Liver (tissue), 9 donors: ENCODE data around the gene PWP1. TPM values are rescaled to one million over a fixed set of nuclear protein-coding genes. Genes with fewer than 3 reads are reported as not detected.

Source experiments
- DNase-seq: peaks from one replicate; pipeline ENCODE4 v3.0.0-alpha.2; 2017; ENCODE audit warnings: low spot score
- H3K27ac ChIP-seq, 2 donors: one replicate each; pipeline ENCODE4 v1.7.0; 2013; ENCODE audit warnings: inconsistent platforms in 2 of 2, low read length in 2 of 2, control low read depth in 1 of 2, low read depth in 1 of 2, mild to moderate bottlenecking in 1 of 2
- H3K27me3 ChIP-seq, 4 donors: one replicate each; pipeline versions ENCODE4 v1.6.1 to v1.7.0; 2013; ENCODE audit warnings: low read length in 3 of 4, inconsistent platforms in 1 of 4, mild to moderate bottlenecking in 1 of 4, moderate library complexity in 1 of 4; ENCODE audit not compliant: control insufficient read depth in 4 of 4, insufficient read depth in 4 of 4
- H3K36me3 ChIP-seq, 4 donors: one replicate each; pipeline versions ENCODE4 v1.6.1 to v1.7.0; 2013; ENCODE audit warnings: low read length in 3 of 4, mild to moderate bottlenecking in 3 of 4, low read depth in 1 of 4, moderate library complexity in 1 of 4; ENCODE audit not compliant: control insufficient read depth in 4 of 4, insufficient read depth in 3 of 4
- H3K4me1 ChIP-seq, 4 donors: one replicate each; pipeline versions ENCODE4 v1.6.1 to v1.7.0; 2013; ENCODE audit warnings: low read length in 3 of 4, mild to moderate bottlenecking in 3 of 4, moderate library complexity in 1 of 4; ENCODE audit not compliant: control insufficient read depth in 4 of 4, insufficient read depth in 4 of 4
- H3K4me3 ChIP-seq, 3 donors: one replicate each; pipeline versions ENCODE4 v1.6.1 to v1.7.0; 2013; ENCODE audit warnings: low read length in 3 of 3, control low read depth in 1 of 3, low read depth in 1 of 3, mild to moderate bottlenecking in 1 of 3
- H3K9ac ChIP-seq, 2 donors: one replicate each; pipeline ENCODE4 v1.7.0; 2013; ENCODE audit warnings: low read length in 2 of 2, mild to moderate bottlenecking in 2 of 2, moderate library complexity in 2 of 2, control low read depth in 1 of 2, low read depth in 1 of 2
- H3K9me3 ChIP-seq, 4 donors: one replicate each; pipeline versions ENCODE4 v1.6.1 to v1.7.0; 2013; ENCODE audit warnings: low read length in 3 of 4; ENCODE audit not compliant: control insufficient read depth in 4 of 4
- CTCF ChIP-seq: fragments of 150-350 bp; IDR thresholded peaks from 2 replicates; pipeline ENCODE4 v1.5.1; 2017; ENCODE audit warnings: improper control_type of control experiment, low read depth, low read length; ENCODE audit not compliant: missing input control
- EGR1 ChIP-seq, 2 donors: IDR thresholded peaks; 2 replicates each; pipeline ENCODE4 v1.6.1; 2016 to 2018; ENCODE audit warnings: antibody characterized with exemption in 2 of 2, low read depth in 2 of 2
- FOXA1 ChIP-seq: IDR thresholded peaks from 2 replicates; pipeline ENCODE4 v1.6.1; 2016; ENCODE audit warnings: antibody characterized with exemption
- GABPA ChIP-seq, 2 donors: IDR thresholded peaks in 1 of 2; conservative IDR thresholded peaks in 1 of 2; 2 replicates each; pipeline ENCODE4 v1.6.1; 2016; ENCODE audit warnings: antibody characterized with exemption in 2 of 2, mild to moderate bottlenecking in 1 of 2, moderate library complexity in 1 of 2
- JUND ChIP-seq, 2 donors: IDR thresholded peaks; 2 replicates each; pipeline ENCODE4 v1.6.1; 2016; ENCODE audit warnings: antibody characterized with exemption in 2 of 2
- SP1 ChIP-seq: IDR thresholded peaks from 2 replicates; pipeline ENCODE4 v1.6.1; 2018; ENCODE audit warnings: antibody characterized with exemption, mild to moderate bottlenecking
- TAF1 ChIP-seq: conservative IDR thresholded peaks from 2 replicates; pipeline ENCODE4 v1.6.1; 2016; ENCODE audit warnings: antibody characterized with exemption, mild to moderate bottlenecking
- YY1 ChIP-seq: IDR thresholded peaks from 2 replicates; pipeline ENCODE4 v1.6.1; 2016; ENCODE audit warnings: antibody characterized with exemption, mild to moderate bottlenecking
- ZBTB33 ChIP-seq: IDR thresholded peaks from 2 replicates; pipeline ENCODE4 v1.6.1; 2016; ENCODE audit warnings: antibody characterized with exemption
- WGBS: extraction: QIAGEN DNeasy Blood & Tissue Kit; methylation state at CpG from one replicate; pipeline ENCODE4 v1.1.7; 2013; 5-methylcytosine and 5-hydroxymethylcytosine counted together
- polyA plus RNA-seq, 2 donors: library from polyadenylated mRNA; stranded (reverse) in 1 of 2; unstranded in 1 of 2; fragments of 200-250 nt in 1 of 2; fragments of >200 nt in 1 of 2; fragmentation: Nextera tagmentation in 1 of 2; extraction: Ambion mirVana in 1 of 2; gene quantifications; one replicate each; pipeline versions ENCODE4 v1.2.1 to v1.2.3, GENCODE V29; 2013 to 2015
- total RNA-seq, 2 donors: library from RNA; depleted of rRNA; stranded (reverse); fragments of >200 nt; gene quantifications; one replicate each; pipeline ENCODE4 v1.2.3, GENCODE V29; 2014
- TF ChIP-seq, protein P1 (sequence below): IDR thresholded peaks from 2 replicates; pipeline ENCODE4 v1.6.1; 2016; ENCODE audit warnings: antibody characterized with exemption, mild to moderate bottlenecking
- TF ChIP-seq, protein P2 (sequence below): IDR thresholded peaks from 2 replicates; pipeline ENCODE4 v1.6.1; 2016; ENCODE audit warnings: antibody characterized with exemption
- donor health status: healthy.
- donor health status: healthy.
- donor health status: healthy.
- donor health status: healthy.
- donor health status: healthy.

Gene PWP1
- total and polyA plus RNA-seq, 4 donors, result 17.5 to 39.0 (median 26.9) TPM

GRCh38 chr12:107668320-107669098 lies 17.1 kb upstream of the PWP1 start:
- H3K27me3 ChIP-seq, result peaks cover 0 to 2% (median 0%) of the 10 kb centered on the region in 4 donors
- WGBS, result 74% methylated on average over 9 of the region's 9 CpGs

GRCh38 chr12:107669946-107670345 lies 15.7 kb upstream of the PWP1 start:
- no peaks in the 10 kb centered on the region for H3K4me1 ChIP-seq
- TF ChIP-seq TAF1, result no peak
- TF ChIP-seq FOXA1, result no peak
- TF ChIP-seq, protein P1, sequence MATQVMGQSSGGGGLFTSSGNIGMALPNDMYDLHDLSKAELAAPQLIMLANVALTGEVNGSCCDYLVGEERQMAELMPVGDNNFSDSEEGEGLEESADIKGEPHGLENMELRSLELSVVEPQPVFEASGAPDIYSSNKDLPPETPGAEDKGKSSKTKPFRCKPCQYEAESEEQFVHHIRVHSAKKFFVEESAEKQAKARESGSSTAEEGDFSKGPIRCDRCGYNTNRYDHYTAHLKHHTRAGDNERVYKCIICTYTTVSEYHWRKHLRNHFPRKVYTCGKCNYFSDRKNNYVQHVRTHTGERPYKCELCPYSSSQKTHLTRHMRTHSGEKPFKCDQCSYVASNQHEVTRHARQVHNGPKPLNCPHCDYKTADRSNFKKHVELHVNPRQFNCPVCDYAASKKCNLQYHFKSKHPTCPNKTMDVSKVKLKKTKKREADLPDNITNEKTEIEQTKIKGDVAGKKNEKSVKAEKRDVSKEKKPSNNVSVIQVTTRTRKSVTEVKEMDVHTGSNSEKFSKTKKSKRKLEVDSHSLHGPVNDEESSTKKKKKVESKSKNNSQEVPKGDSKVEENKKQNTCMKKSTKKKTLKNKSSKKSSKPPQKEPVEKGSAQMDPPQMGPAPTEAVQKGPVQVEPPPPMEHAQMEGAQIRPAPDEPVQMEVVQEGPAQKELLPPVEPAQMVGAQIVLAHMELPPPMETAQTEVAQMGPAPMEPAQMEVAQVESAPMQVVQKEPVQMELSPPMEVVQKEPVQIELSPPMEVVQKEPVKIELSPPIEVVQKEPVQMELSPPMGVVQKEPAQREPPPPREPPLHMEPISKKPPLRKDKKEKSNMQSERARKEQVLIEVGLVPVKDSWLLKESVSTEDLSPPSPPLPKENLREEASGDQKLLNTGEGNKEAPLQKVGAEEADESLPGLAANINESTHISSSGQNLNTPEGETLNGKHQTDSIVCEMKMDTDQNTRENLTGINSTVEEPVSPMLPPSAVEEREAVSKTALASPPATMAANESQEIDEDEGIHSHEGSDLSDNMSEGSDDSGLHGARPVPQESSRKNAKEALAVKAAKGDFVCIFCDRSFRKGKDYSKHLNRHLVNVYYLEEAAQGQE, result no peak
- TF ChIP-seq ZBTB33, result no peak
- no peak for TF ChIP-seq YY1
- no peak for TF ChIP-seq GABPA (IDR thresholded peaks at IDR 0.05 in 1 of 2, conservative IDR thresholded peaks at IDR 0.05 in 1 of 2)
- TF ChIP-seq CTCF, result no peak
- TF ChIP-seq EGR1 (IDR thresholded peaks at IDR 0.05; ENCODE audit: low read depth in 2 of 2), result no peak
- no peak for DNase-seq
- no peak overlapping the region for H3K9ac ChIP-seq
- WGBS, result 89% methylated on average over 8 of the region's 8 CpGs
- no peaks in the 10 kb centered on the region for H3K9me3 ChIP-seq
- H3K4me3 ChIP-seq, result no peak overlapping the region
- H3K36me3 ChIP-seq, result no peaks in the 10 kb centered on the region
- no peak overlapping the region for H3K27ac ChIP-seq
- H3K27me3 ChIP-seq, result peaks cover 0 to 2% (median 0%) of the 10 kb centered on the region in 4 donors

More at GRCh38 chr12:107668320-107669098, 17.1 kb upstream of the PWP1 start:
- no peak for DNase-seq
- TF ChIP-seq, protein P1, result no peak
- TF ChIP-seq CTCF (no peak), JUND (IDR thresholded peaks at IDR 0.05) (no peak), SP1 (no peak)
- TF ChIP-seq, protein P2, sequence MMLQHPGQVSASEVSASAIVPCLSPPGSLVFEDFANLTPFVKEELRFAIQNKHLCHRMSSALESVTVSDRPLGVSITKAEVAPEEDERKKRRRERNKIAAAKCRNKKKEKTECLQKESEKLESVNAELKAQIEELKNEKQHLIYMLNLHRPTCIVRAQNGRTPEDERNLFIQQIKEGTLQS, result no peak
- Histone ChIP-seq H3K4me3 (no peak overlapping the region), H3K4me1 (no peaks in the 10 kb centered on the region), H3K9me3 (no peaks in the 10 kb centered on the region), H3K36me3 (no peaks in the 10 kb centered on the region), H3K27ac (no peak overlapping the region), H3K9ac (no peak overlapping the region)
